ENCODE measurements around the gene PAQR9. TPM values are rescaled to one million over a fixed set of nuclear protein-coding genes. Genes with fewer than 3 reads are reported as not detected.

The PAQR9 gene
- total RNA-seq, 2 donors from 2014 or later = not detected

DNA sequence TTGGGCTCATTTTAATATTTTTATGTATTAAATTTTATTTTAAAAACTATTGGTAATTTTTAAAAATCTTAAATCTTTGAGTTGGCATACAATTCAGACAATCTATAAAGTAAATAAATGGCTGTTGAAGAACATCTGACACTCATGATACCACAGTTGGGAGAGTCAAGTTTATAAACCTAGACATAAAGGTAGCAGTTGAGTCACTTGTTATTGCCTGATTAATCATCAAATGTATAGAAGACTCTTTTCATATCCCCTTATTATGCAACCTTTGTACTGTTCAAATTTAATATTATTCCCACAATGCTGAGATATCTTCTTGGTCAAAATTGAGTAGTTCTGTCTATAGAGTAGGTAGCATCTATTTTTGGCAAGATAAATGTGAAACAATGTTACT is 19.6 kb downstream of the PAQR9 start:
- Histone ChIP-seq H3K36me3 (no peaks in the 10 kb centered on the region), H3K4me3 (no peak overlapping the region), H3K4me1 (no peaks in the 10 kb centered on the region), H3K27ac (no peak overlapping the region), H3K9me3 (no peaks in the 10 kb centered on the region), H3K9ac (ENCODE audit: low read depth in 2 of 2, low read length in 2 of 2) (no peak overlapping the region), H3K27me3 (peaks cover 5% of the 10 kb centered on the region)
- TF ChIP-seq, protein P1, sequence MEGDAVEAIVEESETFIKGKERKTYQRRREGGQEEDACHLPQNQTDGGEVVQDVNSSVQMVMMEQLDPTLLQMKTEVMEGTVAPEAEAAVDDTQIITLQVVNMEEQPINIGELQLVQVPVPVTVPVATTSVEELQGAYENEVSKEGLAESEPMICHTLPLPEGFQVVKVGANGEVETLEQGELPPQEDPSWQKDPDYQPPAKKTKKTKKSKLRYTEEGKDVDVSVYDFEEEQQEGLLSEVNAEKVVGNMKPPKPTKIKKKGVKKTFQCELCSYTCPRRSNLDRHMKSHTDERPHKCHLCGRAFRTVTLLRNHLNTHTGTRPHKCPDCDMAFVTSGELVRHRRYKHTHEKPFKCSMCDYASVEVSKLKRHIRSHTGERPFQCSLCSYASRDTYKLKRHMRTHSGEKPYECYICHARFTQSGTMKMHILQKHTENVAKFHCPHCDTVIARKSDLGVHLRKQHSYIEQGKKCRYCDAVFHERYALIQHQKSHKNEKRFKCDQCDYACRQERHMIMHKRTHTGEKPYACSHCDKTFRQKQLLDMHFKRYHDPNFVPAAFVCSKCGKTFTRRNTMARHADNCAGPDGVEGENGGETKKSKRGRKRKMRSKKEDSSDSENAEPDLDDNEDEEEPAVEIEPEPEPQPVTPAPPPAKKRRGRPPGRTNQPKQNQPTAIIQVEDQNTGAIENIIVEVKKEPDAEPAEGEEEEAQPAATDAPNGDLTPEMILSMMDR (IDR thresholded peaks at IDR 0.05) = no peak
- intact Hi-C loops (cut with DNase I) = no loop called here
- no peak for DNase-seq

GRCh38 chr3:142943349-142943748 is 20.1 kb downstream of the PAQR9 start:
- H3K4me3 ChIP-seq = no peak overlapping the region
- no peaks in the 10 kb centered on the region for H3K9me3 ChIP-seq
- TF ChIP-seq, protein P1 (IDR thresholded peaks at IDR 0.05) = no peak
- no peak for DNase-seq
- H3K27me3 ChIP-seq = peaks cover 5% of the 10 kb centered on the region
- no peak overlapping the region for H3K27ac ChIP-seq
- no peak overlapping the region for H3K9ac ChIP-seq (ENCODE audit: low read depth in 2 of 2, low read length in 2 of 2)
- H3K4me1 ChIP-seq = no peaks in the 10 kb centered on the region
- H3K36me3 ChIP-seq = no peaks in the 10 kb centered on the region
- intact Hi-C loops (cut with DNase I) = no loop called here

- no peak for DNase-seq
- Histone ChIP-seq H3K27ac (no peak overlapping the region), H3K9me3 (no peaks in the 10 kb centered on the region), H3K4me1 (no peaks in the 10 kb centered on the region), H3K27me3 (no peaks in the 10 kb centered on the region), H3K4me3 (no peak overlapping the region), H3K36me3 (no peaks in the 10 kb centered on the region), H3K9ac (ENCODE audit: low read depth in 2 of 2, low read length in 2 of 2) (no peak overlapping the region)
- intact Hi-C loops (cut with DNase I) = no loop called here
- TF ChIP-seq, protein P1 (IDR thresholded peaks at IDR 0.05) = no peak
These were observed 21.9 kb downstream of the PAQR9 start for GRCh38 chr3:142941373-142942123.

DNA sequence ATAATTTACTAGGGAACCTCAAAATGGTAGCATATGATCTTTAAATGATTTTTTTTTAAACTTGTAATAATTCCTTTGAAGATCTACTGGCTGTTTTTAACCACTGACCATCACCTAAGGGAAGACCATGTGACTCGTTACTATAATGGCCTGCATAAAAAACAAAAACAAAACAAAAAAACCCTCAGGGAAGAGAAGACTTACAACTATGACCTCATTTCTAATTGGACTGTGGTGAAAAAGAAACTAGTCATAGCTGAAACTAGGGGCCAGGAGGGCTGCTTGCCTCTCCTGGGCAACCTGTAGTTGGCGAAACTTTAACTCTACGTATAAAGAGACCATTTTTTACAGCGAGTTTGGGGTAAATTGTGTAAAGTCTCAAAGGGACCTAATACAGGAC is 23.0 kb downstream of the PAQR9 start:
- no peak overlapping the region for H3K9ac ChIP-seq (ENCODE audit: low read depth in 2 of 2, low read length in 2 of 2)
- DNase-seq = no peak
- no peak overlapping the region for H3K27ac ChIP-seq
- no peaks in the 10 kb centered on the region for H3K27me3 ChIP-seq
- H3K9me3 ChIP-seq = no peaks in the 10 kb centered on the region
- intact Hi-C loops (cut with DNase I) = no loop called here
- H3K36me3 ChIP-seq = no peaks in the 10 kb centered on the region
- H3K4me1 ChIP-seq = no peaks in the 10 kb centered on the region
- TF ChIP-seq, protein P1 (IDR thresholded peaks at IDR 0.05) = no peak
- H3K4me3 ChIP-seq = no peak overlapping the region

GRCh38 chr3:142940000-142940399 is 23.5 kb downstream of the PAQR9 start:
- H3K36me3 ChIP-seq = no peaks in the 10 kb centered on the region
- no peak overlapping the region for H3K4me3 ChIP-seq
- H3K9me3 ChIP-seq = no peaks in the 10 kb centered on the region
- H3K9ac ChIP-seq (ENCODE audit: low read depth in 2 of 2, low read length in 2 of 2) = no peak overlapping the region
- H3K27me3 ChIP-seq = no peaks in the 10 kb centered on the region
- DNase-seq = no peak
- intact Hi-C loops (cut with DNase I) = loop anchor here (10.0 kb wide), 1 partner anchor 45 kb away; no protein-coding TSS in a partner anchor
- H3K4me1 ChIP-seq = no peaks in the 10 kb centered on the region
- TF ChIP-seq, protein P1 (IDR thresholded peaks at IDR 0.05) = no peak
- no peak overlapping the region for H3K27ac ChIP-seq

All from colonic mucosa (tissue), 4 donors.